DMS153 treated with DMSO at 0.1 percent for 48 hours (cell line): Measurements from ENCODE around the gene F2R.
"Not testable (repeated sequence)": the region's sequence is repeated elsewhere in the genome, so short reads cannot be mapped to it uniquely, and the experiment has no call there.

ENCODE experiments used
- DNase-seq: peaks from one replicate; lab custom pipeline; 2025; ENCODE audit not compliant: unreplicated experiment; lab: John Stamatoyannopoulos, UW

Gene F2R

DNA sequence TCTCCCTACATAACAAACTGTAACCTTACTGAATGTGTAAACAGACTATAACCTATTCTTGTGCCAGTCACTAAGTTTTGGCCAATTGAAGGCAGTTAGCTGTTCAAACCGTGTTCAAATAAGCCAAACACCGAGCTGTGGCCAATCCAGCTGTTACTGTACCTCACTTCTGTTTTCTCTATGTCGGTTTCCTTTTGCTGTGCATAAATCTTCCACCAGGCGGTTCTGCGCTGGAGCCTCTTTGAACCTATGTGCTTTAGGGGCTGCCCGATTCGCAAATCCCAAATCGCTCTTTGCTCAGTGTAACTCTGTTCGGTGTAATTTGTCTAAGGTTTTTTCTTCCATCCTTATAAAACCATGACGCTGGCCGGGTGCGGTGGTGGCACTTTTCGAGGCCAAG, 31.8 kb downstream of the F2R start:
- DNase-seq, result no peak

- no peak for DNase-seq
These were observed 35.4 kb downstream of the F2R start for GRCh38 chr5:76751291-76751690.

DNA sequence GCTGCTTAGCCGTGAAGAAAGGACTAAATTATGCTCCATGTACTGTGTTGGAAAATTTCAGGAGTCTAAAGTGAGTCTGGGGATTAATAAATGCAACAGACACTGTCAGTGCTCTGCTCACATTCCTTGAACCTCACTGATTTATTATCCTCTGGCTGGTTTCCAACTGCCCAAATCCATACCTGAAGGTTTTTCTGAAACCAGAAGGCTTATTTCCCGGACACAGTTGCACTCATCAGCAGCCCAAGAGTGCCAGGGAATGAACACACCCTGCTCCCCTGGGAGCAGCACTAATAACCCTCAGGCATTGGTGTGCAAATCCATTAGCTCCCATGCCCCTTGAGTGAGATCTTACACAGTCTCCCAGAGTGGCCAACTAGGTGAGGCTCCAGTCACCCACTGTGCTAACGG, 38.7 kb downstream of the F2R start:
- no peak for DNase-seq

- no peak for DNase-seq
These were observed 40.1 kb downstream of the F2R start for GRCh38 chr5:76755779-76756637.

GRCh38 chr5:76757049-76757448, 41.1 kb downstream of the F2R start:
- no peak for DNase-seq

DNA sequence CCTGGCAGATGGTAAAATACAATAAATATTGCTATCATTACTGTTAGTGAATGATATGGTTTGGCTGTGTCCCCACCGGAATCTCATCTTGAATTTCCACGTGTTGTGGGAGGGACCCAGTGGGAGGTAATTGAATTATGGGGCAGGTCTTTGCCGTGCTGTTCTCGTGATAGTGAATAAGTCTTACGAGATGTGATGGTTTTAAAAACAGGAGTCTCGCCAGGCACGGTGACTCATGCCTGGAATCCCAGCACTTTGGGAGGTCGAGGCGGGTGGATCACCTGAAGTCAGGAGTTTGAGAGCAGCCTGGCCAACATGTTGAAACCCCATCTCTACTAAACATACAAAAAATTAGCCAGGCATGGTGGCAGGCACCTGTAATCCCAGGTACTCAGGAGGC, 45.2 kb downstream of the F2R start:
- DNase-seq, result not testable (repeated sequence)

GRCh38 chr5:76762484-76762883, 46.6 kb downstream of the F2R start:
- DNase-seq, result no peak

GRCh38 chr5:76763136-76763535, 47.2 kb downstream of the F2R start:
- no peak for DNase-seq

GRCh38 chr5:76764374-76764773, 48.4 kb downstream of the F2R start:
- DNase-seq, result no peak

DNA sequence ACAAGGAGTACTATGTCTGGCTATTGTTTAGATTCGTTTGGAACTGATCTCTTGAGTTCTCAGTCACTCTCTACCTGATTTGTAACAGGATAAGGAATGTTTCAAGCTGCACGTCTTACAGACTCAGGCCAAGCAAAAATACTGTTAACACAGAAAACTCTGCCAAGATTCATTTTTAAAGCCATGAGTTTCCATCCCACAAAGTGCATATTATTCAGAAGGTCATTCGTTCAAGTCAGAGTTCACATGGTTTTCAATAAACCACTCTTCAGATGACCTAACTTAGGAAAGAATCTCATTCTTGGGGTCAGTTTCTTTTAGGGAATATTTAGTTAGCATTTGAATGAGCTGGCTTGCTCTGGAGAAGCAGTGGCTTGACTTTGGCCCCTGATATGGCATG, 49.3 kb downstream of the F2R start:
- DNase-seq, result no peak

GRCh38 chr5:76766746-76767145, 50.8 kb downstream of the F2R start:
- DNase-seq, result no peak

DNA sequence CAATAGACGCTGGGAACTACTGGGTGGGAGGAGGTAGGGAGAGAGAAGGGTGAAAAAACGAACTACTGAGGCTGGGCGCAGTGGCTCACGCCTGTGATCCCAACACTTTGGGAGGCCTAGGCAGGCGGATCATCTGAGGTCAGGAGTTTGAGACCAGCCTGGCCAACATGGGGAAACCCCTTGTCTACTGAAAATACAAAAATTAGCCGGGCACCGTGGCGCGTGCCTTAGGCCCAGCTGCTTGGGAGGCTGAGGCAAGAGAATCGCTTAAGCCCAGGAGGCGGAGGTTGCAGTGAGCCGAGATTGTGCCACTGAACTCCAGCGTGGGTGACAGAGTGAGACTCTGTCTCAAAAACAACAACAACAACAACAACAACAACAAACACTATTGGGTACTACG, 55.1 kb downstream of the F2R start:
- not testable (repeated sequence) for DNase-seq

DNA sequence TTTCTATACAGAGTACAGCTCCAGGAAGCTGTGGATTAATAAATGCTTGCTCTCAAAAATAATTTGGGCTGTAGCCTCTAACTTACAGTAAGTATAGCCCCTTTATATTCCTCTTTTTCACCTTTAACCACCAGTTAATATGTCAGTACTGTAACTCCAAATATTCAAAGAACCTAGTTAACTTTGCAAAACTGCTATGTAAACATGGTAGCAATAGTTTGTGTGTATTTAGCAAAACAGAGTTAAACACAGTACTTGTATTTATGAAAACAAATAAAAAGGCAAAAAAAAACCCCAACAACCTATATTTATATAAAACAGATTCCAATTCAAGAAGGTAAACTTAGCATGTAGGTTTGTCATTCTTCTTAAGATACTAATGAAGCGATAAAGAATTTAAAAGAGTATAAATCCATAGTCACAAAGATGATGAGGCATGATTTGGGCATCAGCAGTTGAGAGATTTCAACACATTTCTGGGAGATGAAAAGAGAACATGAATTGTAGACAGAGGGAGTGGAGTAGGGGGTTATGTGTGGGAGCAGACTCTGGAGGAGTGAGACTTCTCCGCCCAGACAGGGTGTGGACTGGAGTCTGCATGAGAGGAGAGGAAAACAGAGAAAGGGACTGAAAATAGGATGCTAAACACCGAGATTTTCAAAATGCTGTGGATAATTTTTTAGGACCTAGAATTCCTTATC, 55.9 kb downstream of the F2R start:
- DNase-seq, result no peak

GRCh38 chr5:76775921-76776320, 60.0 kb downstream of the F2R start:
- DNase-seq, result no peak

GRCh38 chr5:76776391-76776790, 60.5 kb downstream of the F2R start:
- no peak for DNase-seq

- not testable (repeated sequence) for DNase-seq
These were observed 64.7 kb downstream of the F2R start for GRCh38 chr5:76780616-76781015.

DNA sequence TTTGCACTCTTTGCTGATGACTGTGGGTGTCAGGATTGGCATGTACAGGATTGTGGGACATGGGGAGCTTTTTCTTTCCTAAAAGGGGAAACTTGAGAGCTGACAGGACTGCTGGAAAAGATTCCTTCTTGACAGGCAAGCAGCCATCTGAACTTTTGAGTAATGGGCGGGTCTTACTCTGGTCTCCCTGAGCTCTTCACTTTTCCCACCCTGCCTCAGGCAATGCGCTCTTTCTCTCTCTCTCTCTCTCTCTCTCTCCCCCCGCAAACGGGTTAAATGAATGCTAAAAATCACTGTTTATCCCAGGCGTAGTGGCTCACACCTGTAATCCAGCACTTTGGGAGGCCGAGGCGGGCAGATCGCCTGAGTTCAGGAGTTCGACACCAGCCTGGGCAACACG, 65.8 kb downstream of the F2R start:
- no peak for DNase-seq

DNA sequence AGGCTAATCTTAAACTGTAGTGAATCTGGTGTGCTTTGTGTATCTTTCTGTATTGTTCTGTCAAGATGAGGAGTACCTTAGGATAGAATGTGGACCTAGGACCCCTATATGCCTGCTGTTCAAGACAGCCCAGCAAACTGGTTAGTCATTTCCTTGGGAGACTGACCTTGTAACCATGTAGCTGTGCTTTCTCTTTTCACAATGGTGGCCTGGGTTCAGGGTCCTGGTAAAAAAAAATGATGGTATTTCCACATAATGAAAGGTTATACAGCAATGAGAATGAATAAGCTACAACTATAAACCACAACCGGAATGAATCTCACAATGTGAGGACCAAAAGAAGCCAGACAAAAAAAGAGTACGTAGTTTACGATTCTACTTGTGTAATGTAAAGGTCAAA, 66.5 kb downstream of the F2R start:
- no peak for DNase-seq
